Measurements from ENCODE around the gene HNRNPH1.

Gene HNRNPH1

DNA sequence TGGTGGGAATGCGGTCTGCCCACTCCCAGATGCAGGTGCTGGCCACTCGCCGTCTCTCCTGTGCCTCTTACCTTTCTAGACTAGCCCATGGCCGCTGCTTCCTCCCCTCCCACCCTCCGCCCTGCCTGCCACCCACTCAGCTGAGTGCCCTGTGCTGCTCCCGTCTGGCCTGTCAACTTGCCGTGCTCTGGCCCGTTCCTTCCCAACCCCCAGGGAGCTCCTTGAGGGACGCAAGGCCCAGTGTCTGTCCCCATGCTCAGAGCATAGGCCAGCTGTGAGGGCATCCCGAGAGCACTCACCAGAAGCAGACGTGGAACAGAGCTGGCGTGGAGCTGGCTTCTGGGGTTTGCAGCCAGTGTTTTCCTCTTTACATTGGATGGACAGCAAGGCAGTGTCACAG is 20.2 kb downstream of the HNRNPH1 start:
- DNase-seq (ENCODE audit: low read depth, low spot score), result no peak

- no peak for DNase-seq (ENCODE audit: low read depth, low spot score)
Observed at GRCh38 chr5:179601871-179602625, 21.4 kb downstream of the HNRNPH1 start.

DNA sequence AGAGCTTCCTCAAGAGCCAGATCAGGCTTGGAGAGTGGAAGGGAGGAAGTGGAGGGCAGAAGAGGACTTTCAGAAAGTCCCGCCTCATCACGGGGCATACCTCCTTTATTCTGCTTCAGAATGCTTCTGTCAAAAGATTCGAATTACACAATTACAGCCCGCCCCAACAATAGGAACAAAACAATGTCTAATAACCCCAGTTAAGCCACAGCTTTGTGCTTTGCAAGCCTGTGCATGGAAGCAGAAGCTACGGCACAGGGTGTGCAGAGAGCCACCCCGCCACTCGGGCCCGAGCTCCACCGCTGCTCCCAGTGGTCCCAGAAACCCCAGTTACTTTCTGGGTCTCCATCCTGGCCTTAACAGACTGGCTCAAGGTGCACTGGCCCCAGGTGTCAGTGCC is 23.5 kb downstream of the HNRNPH1 start:
- DNase-seq (ENCODE audit: low read depth, low spot score), result no peak

DNA sequence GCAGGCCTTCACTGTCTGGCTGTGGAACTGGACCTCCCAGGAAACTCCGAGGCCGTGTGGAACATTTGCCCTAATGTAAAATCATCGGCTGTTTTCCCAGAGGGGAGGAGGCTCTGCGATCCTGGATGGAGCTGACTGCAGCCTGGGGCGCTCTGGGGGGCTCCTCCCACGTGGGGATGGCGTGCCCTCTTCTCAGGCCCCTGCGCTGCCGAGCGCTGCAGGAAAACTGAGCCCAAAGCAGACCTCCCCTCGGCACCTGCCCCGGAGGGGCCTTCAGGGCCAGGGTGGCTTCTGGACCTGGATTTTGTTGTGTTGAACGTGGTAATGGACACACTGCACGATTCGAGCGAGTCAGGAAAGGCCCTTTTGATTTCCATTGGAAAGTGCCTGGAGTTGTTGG is 23.9 kb downstream of the HNRNPH1 start:
- no peak for DNase-seq (ENCODE audit: low read depth, low spot score)

DNA sequence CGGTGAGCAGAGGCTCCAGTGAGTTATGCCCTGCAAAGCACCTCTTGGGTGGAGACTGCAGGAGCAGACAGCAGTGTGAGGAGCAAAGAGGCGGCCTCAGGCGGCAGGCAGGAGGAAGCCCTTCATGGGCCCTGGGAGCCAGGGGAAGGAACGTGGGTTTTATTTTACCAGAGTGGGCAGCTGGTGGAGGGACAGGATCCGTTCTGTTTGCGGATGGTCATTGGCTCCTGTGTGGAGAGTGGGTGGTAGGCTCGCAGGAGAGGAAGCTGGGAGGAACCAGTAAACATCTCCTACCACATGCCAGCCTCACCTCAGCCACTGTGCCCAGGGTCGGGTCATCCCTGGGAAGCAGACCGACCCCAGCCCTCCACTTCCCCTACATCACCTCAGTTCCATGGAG is 24.4 kb downstream of the HNRNPH1 start:
- DNase-seq (ENCODE audit: low read depth, low spot score), result no peak

- DNase-seq (ENCODE audit: low read depth, low spot score), result no peak
Observed at GRCh38 chr5:179596421-179596820, 27.1 kb downstream of the HNRNPH1 start.

- no peak for DNase-seq (ENCODE audit: low read depth, low spot score)
Observed at GRCh38 chr5:179595916-179596315, 27.6 kb downstream of the HNRNPH1 start.

DNA sequence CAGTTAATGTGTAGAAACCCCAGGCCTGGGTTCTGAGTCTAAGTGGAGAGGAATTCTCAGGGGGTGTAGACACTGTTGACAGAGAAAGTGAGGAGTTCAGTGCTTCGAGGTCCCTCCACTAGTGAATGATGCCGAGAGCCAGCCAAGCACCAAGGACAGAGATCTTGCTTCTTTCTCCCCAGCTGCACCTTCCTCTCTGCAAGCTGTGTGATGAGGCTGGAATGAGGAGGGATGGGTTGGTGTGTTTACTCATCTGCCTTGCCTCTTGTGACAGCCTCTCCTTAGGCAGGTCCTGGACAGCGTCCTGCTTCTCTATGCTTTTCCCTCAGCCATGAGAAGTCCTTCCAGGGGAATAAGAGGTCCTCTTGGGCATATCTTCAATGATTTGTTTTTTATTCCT is 35.3 kb downstream of the HNRNPH1 start:
- no peak for DNase-seq (ENCODE audit: low read depth, low spot score)

- no peak for DNase-seq (ENCODE audit: low read depth, low spot score)
Observed at GRCh38 chr5:179585941-179586401, 37.5 kb downstream of the HNRNPH1 start.

- no peak for DNase-seq (ENCODE audit: low read depth, low spot score)
Observed at GRCh38 chr5:179577286-179577960, 46.0 kb downstream of the HNRNPH1 start.

DNA sequence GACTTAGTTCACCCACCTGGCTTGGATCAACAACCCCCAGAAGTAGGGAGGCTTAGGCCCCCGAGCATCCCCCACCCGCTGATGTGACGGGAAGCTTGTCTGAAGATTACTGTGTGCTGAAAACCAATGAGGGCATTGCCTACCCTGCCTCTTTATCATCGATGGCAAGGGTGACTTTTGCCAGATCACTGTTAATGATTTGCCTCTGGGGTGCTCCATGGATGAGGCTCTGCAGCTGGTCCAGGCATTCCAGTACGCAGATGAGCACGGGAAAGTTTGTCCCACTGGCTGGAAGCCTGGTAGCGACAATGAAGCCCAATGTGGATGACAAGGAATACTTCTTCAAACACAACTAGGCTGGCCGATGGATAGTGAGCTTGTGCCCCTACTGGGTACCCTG is 51.1 kb downstream of the HNRNPH1 start:
- no peak for DNase-seq (ENCODE audit: low read depth, low spot score)

- no peak for DNase-seq (ENCODE audit: low read depth, low spot score)
Observed at GRCh38 chr5:179568721-179569120, 54.8 kb downstream of the HNRNPH1 start.

GRCh38 chr5:179564526-179564925 is 58.9 kb downstream of the HNRNPH1 start:
- no peak for DNase-seq (ENCODE audit: low read depth, low spot score)

All from activated naive CD8-positive, alpha-beta T cell treated with anti-CD3 and anti-CD28 coated beads, Interleukin-2, amount 50 U/mL, for 16 hours (primary cell).